ENCODE measurements around the gene WDR44.
A peak's percentile ranks its signal among the peaks of the same experiment; 100 is the strongest.
"Not testable (repeated sequence)": the region's sequence is repeated elsewhere in the genome, so short reads cannot be mapped to it uniquely, and the experiment has no call there.

WDR44 gene

GRCh38 chrX:118345464-118346257 lies at the start of gene WDR44:
TSS of gene WDR44 (plus strand) at chrX:118346106. CDS start at chrX:118346504, 398 bp downstream.
- H3K4me3 ChIP-seq (ENCODE audit: low read length) = peak within 1 kb of the TSS; percentile 82
- peak; percentile 94 for DNase-seq (ENCODE audit: low read depth)
- no peak for TF ChIP-seq CTCF (conservative IDR thresholded peaks at IDR 0.05; ENCODE audit: low read length)

GRCh38 chrX:118305827-118306226 lies 40.1 kb upstream of the WDR44 start:
- H3K4me3 ChIP-seq (ENCODE audit: low read length); DNase-seq (ENCODE audit: low read depth): not testable (repeated sequence)

- TF ChIP-seq CTCF (conservative IDR thresholded peaks at IDR 0.05; ENCODE audit: low read length) = no peak
- DNase-seq (ENCODE audit: low read depth) = no peak
- H3K4me3 ChIP-seq (ENCODE audit: low read length) = no peak overlapping the region
These were observed 30.4 kb upstream of the WDR44 start for GRCh38 chrX:118315529-118315928.

- TF ChIP-seq CTCF (conservative IDR thresholded peaks at IDR 0.05; ENCODE audit: low read length) = no peak
- no peak overlapping the region for H3K4me3 ChIP-seq (ENCODE audit: low read length)
- no peak for DNase-seq (ENCODE audit: low read depth)
These were observed 21.3 kb upstream of the WDR44 start for GRCh38 chrX:118324588-118324987.

GRCh38 chrX:118325453-118325852 lies 20.5 kb upstream of the WDR44 start:
- no peak for DNase-seq (ENCODE audit: low read depth)
- TF ChIP-seq CTCF (conservative IDR thresholded peaks at IDR 0.05; ENCODE audit: low read length) = peak; percentile 30
- H3K4me3 ChIP-seq (ENCODE audit: low read length) = no peak overlapping the region

- DNase-seq (ENCODE audit: low read depth) = no peak
- TF ChIP-seq CTCF (conservative IDR thresholded peaks at IDR 0.05; ENCODE audit: low read length) = no peak
- no peak overlapping the region for H3K4me3 ChIP-seq (ENCODE audit: low read length)
These were observed 16.7 kb upstream of the WDR44 start for GRCh38 chrX:118329175-118329574.

- no peak overlapping the region for H3K4me3 ChIP-seq (ENCODE audit: low read length)
- no peak for DNase-seq (ENCODE audit: low read depth)
- no peak for TF ChIP-seq CTCF (conservative IDR thresholded peaks at IDR 0.05; ENCODE audit: low read length)
These were observed 8.2 kb upstream of the WDR44 start for GRCh38 chrX:118337687-118338086.

Measured in AG10803 (cell line).